ENCODE data around the gene HTR3D. TPM values are rescaled to one million over a fixed set of nuclear protein-coding genes. Genes with fewer than 3 reads are reported as not detected.
"Not testable (repeated sequence)": the region's sequence is repeated elsewhere in the genome, so short reads cannot be mapped to it uniquely, and the experiment has no call there.

The HTR3D gene
- total RNA-seq, 2 donors from 2014 or later, result not detected

- DNase-seq (no peak), ATAC-seq (no peak)
- intact Hi-C loops (cut with DNase I), result no loop called here
Observed at GRCh38 chr3:184011937-184012889, 19.3 kb upstream of the HTR3D start.

- intact Hi-C loops (cut with DNase I), result loop anchor here in 1 of 2 donors (2.0 kb wide), 1 partner anchor 119 kb away; the partner anchor contains the start of gene EIF2B5
- ATAC-seq (no peak), DNase-seq (peak; percentile 42)
Observed at GRCh38 chr3:184015381-184016019, 16.0 kb upstream of the HTR3D start.

- DNase-seq, result no peak
- no peak for ATAC-seq
- intact Hi-C loops (cut with DNase I), result loop anchor here in 1 of 2 donors (2.0 kb wide), 1 partner anchor 119 kb away; the partner anchor contains the start of gene EIF2B5
Observed at GRCh38 chr3:184016169-184016570, 15.4 kb upstream of the HTR3D start.

- ATAC-seq (peak; percentile 91 to 96), DNase-seq (peak; percentile 68)
- intact Hi-C loops (cut with DNase I), result loop anchor here in 1 of 2 donors (2.0 kb wide), 1 partner anchor 118 kb away; the partner anchor contains the start of gene EIF2B5
Observed at GRCh38 chr3:184016811-184017671, 14.5 kb upstream of the HTR3D start.

- ATAC-seq, result peak; percentile 98 to 99
Observed at GRCh38 chr3:184017672-184018423, 13.7 kb upstream of the HTR3D start, which contains the start of gene ABCC5. Gene ABCC5 (minus strand): TSS chr3:184017884. CDS start chr3:184014392, 3,492 bp downstream.

GRCh38 chr3:184018424-184018973 lies 13.0 kb upstream of the HTR3D start:
- ATAC-seq, result no peak
- DNase-seq, result no peak
- intact Hi-C loops (cut with DNase I), result no loop called here

More at GRCh38 chr3:184017672-184018423, 13.7 kb upstream of the HTR3D start, which contains the start of gene ABCC5:
- intact Hi-C loops (cut with DNase I), result loop anchor here in 1 of 2 donors (2.0 kb wide), 1 partner anchor 117 kb away; the partner anchor contains the start of gene EIF2B5
- peak; percentile 95 for DNase-seq

GRCh38 chr3:184022323-184022722 lies 9.2 kb upstream of the HTR3D start:
- intact Hi-C loops (cut with DNase I), result loop anchor here in 1 of 2 donors (5.0 kb wide), 1 partner anchor 220 kb away; no protein-coding TSS in a partner anchor
- ATAC-seq, result no peak

GRCh38 chr3:184025256-184025655 lies 6.3 kb upstream of the HTR3D start:
- ATAC-seq; intact Hi-C loops (cut with DNase I); DNase-seq: not testable (repeated sequence)

More at GRCh38 chr3:184022323-184022722, 9.2 kb upstream of the HTR3D start:
- DNase-seq, result no peak

GRCh38 chr3:184028275-184028890 lies 3.2 kb upstream of the HTR3D start:
- DNase-seq; ATAC-seq; intact Hi-C loops (cut with DNase I): not testable (repeated sequence)

- intact Hi-C loops (cut with DNase I), result no loop called here
Observed at GRCh38 chr3:184029443-184029842, 2.1 kb upstream of the HTR3D start.

GRCh38 chr3:184030536-184030935 lies 1.0 kb upstream of the HTR3D start:
- DNase-seq (no peak), ATAC-seq (no peak)
- intact Hi-C loops (cut with DNase I), result loop anchor here in 1 of 2 donors (5.0 kb wide), 1 partner anchor 97 kb away; no protein-coding TSS in a partner anchor

More at GRCh38 chr3:184029443-184029842, 2.1 kb upstream of the HTR3D start:
- DNase-seq (no peak), ATAC-seq (peak in 1 of 2 donors; percentile 48)

- DNase-seq, result no peak
- no peak for ATAC-seq
- intact Hi-C loops (cut with DNase I), result no loop called here
Observed at GRCh38 chr3:184037816-184038215, 6.3 kb downstream of the HTR3D start.

- intact Hi-C loops (cut with DNase I); DNase-seq; ATAC-seq: not testable (repeated sequence)
Observed at GRCh38 chr3:184038307-184038706, 6.8 kb downstream of the HTR3D start.

GRCh38 chr3:184039414-184039813 lies 7.9 kb downstream of the HTR3D start:
- DNase-seq (no peak), ATAC-seq (peak in 1 of 2 donors; percentile 38)

GRCh38 chr3:184040010-184040409 lies 8.5 kb downstream of the HTR3D start:
- intact Hi-C loops (cut with DNase I), result no loop called here
- DNase-seq (no peak), ATAC-seq (peak in 1 of 2 donors; percentile 32)

More at GRCh38 chr3:184039414-184039813, 7.9 kb downstream of the HTR3D start:
- intact Hi-C loops (cut with DNase I), result no loop called here

- intact Hi-C loops (cut with DNase I), result no loop called here
- ATAC-seq (no peak), DNase-seq (no peak)
Observed at GRCh38 chr3:184042617-184043016, 11.1 kb downstream of the HTR3D start.

- ATAC-seq (no peak), DNase-seq (no peak)
- intact Hi-C loops (cut with DNase I), result no loop called here
Observed at GRCh38 chr3:184045995-184046394, 14.5 kb downstream of the HTR3D start.
